Measurements from ENCODE around the gene TMEM256.
"Not testable (repeated sequence)": the region's sequence is repeated elsewhere in the genome, so short reads cannot be mapped to it uniquely, and the experiment has no call there.

TMEM256 gene

GRCh38 chr17:7388856-7389255, 15.0 kb downstream of the TMEM256 start:
- Mint-ChIP-seq H3K4me3 (no peak overlapping the region), H3K27ac (no peak overlapping the region), H3K9me3 (no peaks in the 10 kb centered on the region), H3K36me3 (peaks cover 42% of the 10 kb centered on the region), H3K4me1 (peaks cover 25% of the 10 kb centered on the region)
- no peak for ATAC-seq
- DNase-seq (ENCODE audit: low spot score in 2 of 2), result no peak

GRCh38 chr17:7384489-7385081, 19.3 kb downstream of the TMEM256 start:
- Mint-ChIP-seq H3K36me3 (peaks cover 24% of the 10 kb centered on the region), H3K27ac (peak overlapping the region; percentile 76), H3K9me3 (no peaks in the 10 kb centered on the region), H3K4me1 (peaks cover 8% of the 10 kb centered on the region), H3K4me3 (peak overlapping the region; percentile 71)
- no peak for DNase-seq (ENCODE audit: low spot score in 2 of 2)
- ATAC-seq, result no peak

- Mint-ChIP-seq H3K9me3 (no peaks in the 10 kb centered on the region), H3K4me1 (peaks cover 8% of the 10 kb centered on the region), H3K27ac (peak overlapping the region; percentile 76), H3K4me3 (peak overlapping the region; percentile 71), H3K36me3 (peaks cover 24% of the 10 kb centered on the region)
- peak; percentile 68 to 85 for DNase-seq (ENCODE audit: low spot score in 2 of 2)
- peak; percentile 98 for ATAC-seq
Observed at GRCh38 chr17:7383742-7384488, 20.0 kb downstream of the TMEM256 start.

GRCh38 chr17:7383371-7383741, 20.5 kb downstream of the TMEM256 start:
- Mint-ChIP-seq H3K27ac (no peak overlapping the region), H3K4me3 (peak overlapping the region; percentile 71), H3K36me3 (peaks cover 22% of the 10 kb centered on the region), H3K4me1 (peaks cover 8% of the 10 kb centered on the region), H3K9me3 (no peaks in the 10 kb centered on the region)
- no peak for DNase-seq (ENCODE audit: low spot score in 2 of 2)
- no peak for ATAC-seq

- Mint-ChIP-seq H3K9me3 (no peaks in the 10 kb centered on the region), H3K36me3 (peaks cover 17% of the 10 kb centered on the region), H3K4me1 (peaks cover 8% of the 10 kb centered on the region), H3K4me3 (peak overlapping the region; percentile 71), H3K27ac (no peak overlapping the region)
- DNase-seq (ENCODE audit: low spot score in 2 of 2), result no peak
- no peak for ATAC-seq
Observed at GRCh38 chr17:7382901-7383300, 21.0 kb downstream of the TMEM256 start.

GRCh38 chr17:7380855-7381683, 22.8 kb downstream of the TMEM256 start, which contains the start of gene TNK1:
Gene TNK1, plus strand, starts transcription at chr17:7381089. Its CDS starts 1,838 bp downstream, at chr17:7382927.
- DNase-seq (ENCODE audit: low spot score in 2 of 2) (no peak), ATAC-seq (no peak)
- Mint-ChIP-seq H3K4me1 (peaks cover 8% of the 10 kb centered on the region), H3K36me3 (peaks cover 5% of the 10 kb centered on the region), H3K9me3 (no peaks in the 10 kb centered on the region), H3K27ac (peak within 1 kb of the TSS; percentile 5), H3K4me3 (no peak within 1 kb of the TSS)

GRCh38 chr17:7380321-7380720, 23.6 kb downstream of the TMEM256 start:
- Mint-ChIP-seq H3K4me1 (peaks cover 8% of the 10 kb centered on the region), H3K36me3 (peaks cover 5% of the 10 kb centered on the region), H3K27ac (peak overlapping the region; percentile 5), H3K9me3 (no peaks in the 10 kb centered on the region), H3K4me3 (no peak overlapping the region)
- no peak for DNase-seq (ENCODE audit: low spot score in 2 of 2)
- no peak for ATAC-seq

GRCh38 chr17:7379134-7379533, 24.8 kb downstream of the TMEM256 start:
- H3K4me1 Mint-ChIP-seq, result no peaks in the 10 kb centered on the region
- no peak for ATAC-seq
- H3K27ac Mint-ChIP-seq, result no peak overlapping the region
- H3K9me3 Mint-ChIP-seq, result no peaks in the 10 kb centered on the region
- no peak overlapping the region for H3K4me3 Mint-ChIP-seq
- no peak for DNase-seq (ENCODE audit: low spot score in 2 of 2)
- peaks cover 5% of the 10 kb centered on the region for H3K36me3 Mint-ChIP-seq

GRCh38 chr17:7374353-7374752, 29.5 kb downstream of the TMEM256 start:
- DNase-seq (ENCODE audit: low spot score in 2 of 2), result no peak
- H3K27ac Mint-ChIP-seq, result no peak overlapping the region
- H3K4me1 Mint-ChIP-seq, result no peaks in the 10 kb centered on the region
- no peak for ATAC-seq
- H3K36me3 Mint-ChIP-seq, result no peaks in the 10 kb centered on the region
- H3K4me3 Mint-ChIP-seq, result no peak overlapping the region
- no peaks in the 10 kb centered on the region for H3K9me3 Mint-ChIP-seq

- Mint-ChIP-seq H3K36me3 (no peaks in the 10 kb centered on the region), H3K27ac (no peak overlapping the region), H3K9me3 (no peaks in the 10 kb centered on the region), H3K4me3 (no peak overlapping the region), H3K4me1 (no peaks in the 10 kb centered on the region)
- DNase-seq (ENCODE audit: low spot score in 2 of 2), result no peak
- ATAC-seq, result no peak
Observed at GRCh38 chr17:7370853-7371252, 33.0 kb downstream of the TMEM256 start.

- ATAC-seq, result no peak
- Mint-ChIP-seq H3K36me3 (peaks cover 5% of the 10 kb centered on the region), H3K4me1 (no peaks in the 10 kb centered on the region), H3K9me3 (no peaks in the 10 kb centered on the region), H3K27ac (no peak overlapping the region), H3K4me3 (no peak overlapping the region)
- DNase-seq (ENCODE audit: low spot score in 2 of 2), result no peak
Observed at GRCh38 chr17:7369825-7370224, 34.1 kb downstream of the TMEM256 start.

- ATAC-seq; H3K9me3 Mint-ChIP-seq; H3K36me3 Mint-ChIP-seq; H3K27ac Mint-ChIP-seq; H3K4me1 Mint-ChIP-seq; DNase-seq (ENCODE audit: low spot score in 2 of 2); H3K4me3 Mint-ChIP-seq: not testable (repeated sequence)
Observed at GRCh38 chr17:7368599-7368994, 35.3 kb downstream of the TMEM256 start.

- DNase-seq (ENCODE audit: low spot score in 2 of 2) (no peak), ATAC-seq (no peak)
- H3K9me3 Mint-ChIP-seq, result no peaks in the 10 kb centered on the region
- H3K4me1 Mint-ChIP-seq, result no peaks in the 10 kb centered on the region
- H3K36me3 Mint-ChIP-seq, result peaks cover 6% of the 10 kb centered on the region
- no peak overlapping the region for H3K27ac Mint-ChIP-seq
- H3K4me3 Mint-ChIP-seq, result no peak overlapping the region
Observed at GRCh38 chr17:7367918-7368598, 35.8 kb downstream of the TMEM256 start.

GRCh38 chr17:7367083-7367482, 36.8 kb downstream of the TMEM256 start:
- no peaks in the 10 kb centered on the region for H3K9me3 Mint-ChIP-seq
- H3K36me3 Mint-ChIP-seq, result peaks cover 6% of the 10 kb centered on the region
- H3K4me3 Mint-ChIP-seq, result no peak overlapping the region
- DNase-seq (ENCODE audit: low spot score in 2 of 2) (no peak), ATAC-seq (no peak)
- no peaks in the 10 kb centered on the region for H3K4me1 Mint-ChIP-seq
- no peak overlapping the region for H3K27ac Mint-ChIP-seq

- not testable (repeated sequence) for H3K9me3 Mint-ChIP-seq; H3K4me3 Mint-ChIP-seq; H3K27ac Mint-ChIP-seq; H3K4me1 Mint-ChIP-seq; DNase-seq (ENCODE audit: low spot score in 2 of 2); H3K36me3 Mint-ChIP-seq; ATAC-seq
Observed at GRCh38 chr17:7365963-7366362, 37.9 kb downstream of the TMEM256 start.

Measured in stimulated activated effector memory CD8-positive, alpha-beta T cell treated with anti-CD3 and anti-CD28 coated beads, Interleukin-12 subunit alpha, Interleukin-12 subunit beta, amount 100 ng/mL, for 72 hours (primary cell).